ENCODE results near the gene NUB1.
"Not testable (repeated sequence)": the region's sequence is repeated elsewhere in the genome, so short reads cannot be mapped to it uniquely, and the experiment has no call there.

Gene NUB1

GRCh38 chr7:151341357-151342101, at the start of gene NUB1:
Gene NUB1, plus strand, starts transcription at chr7:151341812. Its CDS starts 3,538 bp downstream, at chr7:151345350.
- peak; percentile 98 for DNase-seq (ENCODE audit: low spot score)

GRCh38 chr7:151292850-151293249, 48.8 kb upstream of the NUB1 start:
- DNase-seq (ENCODE audit: low spot score), result no peak

GRCh38 chr7:151296202-151296992, 45.2 kb upstream of the NUB1 start:
- DNase-seq (ENCODE audit: low spot score), result no peak

GRCh38 chr7:151298765-151299164, 42.8 kb upstream of the NUB1 start:
- DNase-seq (ENCODE audit: low spot score), result no peak

GRCh38 chr7:151299530-151299929, 42.1 kb upstream of the NUB1 start:
- DNase-seq (ENCODE audit: low spot score), result no peak

GRCh38 chr7:151299940-151300645, 41.5 kb upstream of the NUB1 start:
- DNase-seq (ENCODE audit: low spot score), result no peak

GRCh38 chr7:151301471-151302462, 39.8 kb upstream of the NUB1 start:
- DNase-seq (ENCODE audit: low spot score), result no peak

GRCh38 chr7:151304251-151304650, 37.4 kb upstream of the NUB1 start:
- not testable (repeated sequence) for DNase-seq (ENCODE audit: low spot score)

GRCh38 chr7:151304856-151305255, 36.8 kb upstream of the NUB1 start:
- no peak for DNase-seq (ENCODE audit: low spot score)

- DNase-seq (ENCODE audit: low spot score), result no peak
Measured at GRCh38 chr7:151306374-151306773, 35.2 kb upstream of the NUB1 start.

GRCh38 chr7:151306860-151307259, 34.8 kb upstream of the NUB1 start:
- no peak for DNase-seq (ENCODE audit: low spot score)

GRCh38 chr7:151307536-151307935, 34.1 kb upstream of the NUB1 start:
- no peak for DNase-seq (ENCODE audit: low spot score)

- DNase-seq (ENCODE audit: low spot score), result no peak
Measured at GRCh38 chr7:151308256-151308655, 33.4 kb upstream of the NUB1 start.

- DNase-seq (ENCODE audit: low spot score), result no peak
Measured at GRCh38 chr7:151308791-151309190, 32.8 kb upstream of the NUB1 start.

GRCh38 chr7:151309311-151309710, 32.3 kb upstream of the NUB1 start:
- DNase-seq (ENCODE audit: low spot score), result no peak

- no peak for DNase-seq (ENCODE audit: low spot score)
Measured at GRCh38 chr7:151310578-151310977, 31.0 kb upstream of the NUB1 start.

- peak; percentile 46 for DNase-seq (ENCODE audit: low spot score)
Measured at GRCh38 chr7:151311294-151311864, 30.2 kb upstream of the NUB1 start.

GRCh38 chr7:151312356-151312755, 29.3 kb upstream of the NUB1 start:
- no peak for DNase-seq (ENCODE audit: low spot score)

GRCh38 chr7:151312831-151313809, 28.5 kb upstream of the NUB1 start:
- DNase-seq (ENCODE audit: low spot score), result no peak

GRCh38 chr7:151313857-151314256, 27.8 kb upstream of the NUB1 start:
- no peak for DNase-seq (ENCODE audit: low spot score)

Data from D341Med (cell line).